Heart right ventricle (tissue), 16 donors: ENCODE measurements around the gene TTLL7. TPM values are rescaled to one million over a fixed set of nuclear protein-coding genes. Genes with fewer than 3 reads are reported as not detected.

Experiments used
- ATAC-seq, 8 donors: fragments of 200-7000 bp; cut with Tn5 transposase; one replicate each; pipeline ENCODE4 v1.9.1; 2020; ENCODE audit warnings: mild to moderate bottlenecking in 8 of 8, moderate library complexity in 8 of 8, moderate number of reproducible peaks in 1 of 8
- DNase-seq, 2 donors: peaks; one replicate each; pipeline ENCODE4 v3.0.0-alpha.2; 2020
- H3K27ac ChIP-seq, 10 donors: fragments of 200-600 bp; sonication (generic) in 2 of 10; one replicate each; pipeline versions ENCODE4 v1.5.0 to v1.8.0; 2020 to 2022; ENCODE audit warnings: mild to moderate bottlenecking in 3 of 10
- H3K27me3 ChIP-seq, 7 donors: fragments of 200-600 bp; one replicate each; pipeline ENCODE4 v1.8.0; 2021 to 2022; ENCODE audit warnings: mild to moderate bottlenecking in 2 of 7
- H3K36me3 ChIP-seq, 9 donors: fragments of 200-600 bp; sonication (generic) in 1 of 9; one replicate each; pipeline versions ENCODE4 v1.5.0 to v1.8.0; 2020 to 2022; ENCODE audit warnings: mild to moderate bottlenecking in 2 of 9
- H3K4me1 ChIP-seq, 9 donors: fragments of 200-600 bp; sonication (generic) in 1 of 9; one replicate each; pipeline versions ENCODE4 v1.5.0 to v1.8.0; 2020 to 2022; ENCODE audit warnings: mild to moderate bottlenecking in 4 of 9
- H3K4me3 ChIP-seq, 10 donors: fragments of 200-600 bp; sonication (generic) in 2 of 10; one replicate each; pipeline versions ENCODE4 v1.5.0 to v1.8.0; 2020 to 2022; ENCODE audit warnings: mild to moderate bottlenecking in 7 of 10, moderate library complexity in 2 of 10
- H3K9me3 ChIP-seq, 11 donors: fragments of 200-600 bp in 10 of 11; sonication (generic) in 2 of 11; one replicate each; pipeline versions ENCODE4 v1.5.0 to v1.8.0; 2013 to 2022; ENCODE audit warnings: mild to moderate bottlenecking in 2 of 11, control low read depth in 1 of 11, moderate library complexity in 1 of 11
- CTCF ChIP-seq, 9 donors: fragments of 200-600 bp; sonication (generic) in 2 of 9; IDR thresholded peaks; one replicate each; pipeline versions ENCODE4 v1.5.0 to v1.8.0; 2021 to 2022; ENCODE audit warnings: antibody characterized with exemption in 9 of 9, mild to moderate bottlenecking in 5 of 9, moderate library complexity in 1 of 9
- WGBS, 2 donors: extraction: QIAGEN DNeasy Blood & Tissue Kit; methylation state at CpG; one replicate each; pipeline ENCODE4 v1.1.7; 2013; ENCODE audit warnings: inconsistent platforms in 1 of 2; 5-methylcytosine and 5-hydroxymethylcytosine counted together
- intact Hi-C, 10 donors: fragments of 100-400 bp; cut with DNase I; formaldehyde crosslinking; loops; one replicate each; pipeline versions ENCODE4 v1.11.1 to v1.14.2; 2022
- polyA plus RNA-seq, 2 donors: library from polyadenylated mRNA; stranded (reverse); fragments of 200-250 nt; gene quantifications; one replicate each; pipeline ENCODE4 v1.2.3, GENCODE V29; 2013
- total RNA-seq, 10 donors: library from RNA; stranded (reverse); fragmentation: NEBNext Ultra II Directional in 3 of 10; extraction: Animal tissue kit (Norgen Biotek cat#: 25700) in 3 of 10; gene quantifications; one replicate each; pipeline versions ENCODE4 v1.2.1 to v1.2.4, GENCODE V29; 2021 to 2023
- donor health status: Arrhythmogenic right ventricular cardiomyopathy.
- donor health status: ischemic (EF 13 %, LVEDD 7.1; RV severe dilation, severe dysfunction).
- donor health status: healthy with polysubstance abuse.
- donor health status: DM: no; HTN: yes; CAD: no.
- donor health status: DM: no; HTN: no; CAD: no.
- donor health status: ischemic (EF 25% LVEDD 6.9; RV normal size, moderate dysfunction).
- donor health status: ischemic (EF 25% LVEDD 5.7; RV mildly dilated, moderate dysfunction).
- donor health status: healthy.
- donor health status: DM: yes; HTN: yes; CAD: no.
- donor health status: Ischemic cardiomyopathy.
- donor health status: ischemic (EF 35%, LVEDD 5.7; RV mildly dilated, moderate dysfunction).
- donor health status: nonischemic (EF 11% LVEDD 7.7; RV severe dilation, severe dysfunction).
- donor health status: DM: yes; HTN: yes; CAD: no.
- donor health status: PGD.
- donor health status: ischemic (EF 29% LVEDD 5.4; RV normal size, mild dysfunction).
- donor health status: nonischemic (EF 23%, LVEDD 6.1; RV moderate dilation, normal function).

TTLL7 gene
- total and polyA plus RNA-seq, 12 donors, result 1.0 to 12.1 (median 3.7) TPM

GRCh38 chr1:83860490-83861221 lies 138.3 kb downstream of the TTLL7 start:
- Histone ChIP-seq H3K9me3 (no peaks in the 10 kb centered on the region), H3K4me3 (peak overlapping the region; percentile 53 to 71 (median 62)), H3K36me3 (no peaks in the 10 kb centered on the region), H3K4me1 (peaks cover 0 to 4% (median 0%) of the 10 kb centered on the region in 9 donors), H3K27me3 (no peaks in the 10 kb centered on the region), H3K27ac (peak overlapping the region; percentile 38 to 86 (median 80))
- TF ChIP-seq CTCF (IDR thresholded peaks at IDR 0.05), result peak; percentile 45 to 89 (median 81)
- intact Hi-C loops, result no loop called here
- WGBS, 2 donors, result 11 to 13% methylated on average over 54 of the region's 54 CpGs
- peak; percentile 95 to 99 (median 98) for ATAC-seq
- peak; percentile 86 to 88 for DNase-seq

GRCh38 chr1:83857716-83858115 lies 141.2 kb downstream of the TTLL7 start:
- intact Hi-C loops, result no loop called here
- WGBS, 2 donors, result 83 to 91% methylated on average over 2 of the region's 2 CpGs
- Histone ChIP-seq H3K4me3 (no peak overlapping the region), H3K27me3 (no peaks in the 10 kb centered on the region), H3K27ac (no peak overlapping the region), H3K36me3 (no peaks in the 10 kb centered on the region), H3K9me3 (no peaks in the 10 kb centered on the region), H3K4me1 (peaks cover 0 to 4% (median 0%) of the 10 kb centered on the region in 9 donors)
- TF ChIP-seq CTCF (IDR thresholded peaks at IDR 0.05), result no peak
- no peak for DNase-seq
- ATAC-seq, result no peak

GRCh38 chr1:83857103-83857502 lies 141.8 kb downstream of the TTLL7 start:
- TF ChIP-seq CTCF (IDR thresholded peaks at IDR 0.05), result peak in 7 of 9 donors; percentile 33 to 56 (median 45)
- intact Hi-C loops, result no loop called here
- H3K4me3 ChIP-seq, result no peak overlapping the region
- no peaks in the 10 kb centered on the region for H3K27me3 ChIP-seq
- no peak overlapping the region for H3K27ac ChIP-seq
- ATAC-seq (no peak), DNase-seq (no peak)
- WGBS, 2 donors, result 73 to 75% methylated on average over 1 of the region's 1 CpG
- H3K36me3 ChIP-seq, result no peaks in the 10 kb centered on the region
- no peaks in the 10 kb centered on the region for H3K9me3 ChIP-seq
- peaks cover 0 to 4% (median 0%) of the 10 kb centered on the region in 9 donors for H3K4me1 ChIP-seq

- H3K36me3 ChIP-seq, result no peaks in the 10 kb centered on the region
- ATAC-seq (no peak), DNase-seq (no peak)
- intact Hi-C loops, result no loop called here
- H3K27me3 ChIP-seq, result no peaks in the 10 kb centered on the region
- H3K27ac ChIP-seq, result no peak overlapping the region
- no peak overlapping the region for H3K4me3 ChIP-seq
- H3K4me1 ChIP-seq, result peaks cover 0 to 4% (median 0%) of the 10 kb centered on the region in 9 donors
- H3K9me3 ChIP-seq, result no peaks in the 10 kb centered on the region
- 86 to 87% methylated on average over 2 of the region's 2 CpGs for WGBS, 2 donors
- TF ChIP-seq CTCF (IDR thresholded peaks at IDR 0.05), result no peak
Measured at GRCh38 chr1:83856381-83856780, 142.6 kb downstream of the TTLL7 start.
